Trophoblast cell (in vitro differentiated cells and primary cell): Measurements from ENCODE around the gene HEMK1.

Experiments used
- DNase-seq, 2 donors: peaks; one replicate each; pipeline ENCODE4 v3.0.0-alpha.2; 2016
- H2AFZ ChIP-seq: 2 replicates; pipeline ENCODE4 v1.6.1; 2013; ENCODE audit warnings: low read length, moderate library complexity, mild to moderate bottlenecking; ENCODE audit not compliant: insufficient read depth, poor library complexity
- H2AK5ac ChIP-seq: 2 replicates; pipeline ENCODE4 v1.6.1; 2013; ENCODE audit warnings: mild to moderate bottlenecking, low read length
- H2BK120ac ChIP-seq: 2 replicates; pipeline ENCODE4 v1.6.1; 2013; ENCODE audit warnings: low read length, mild to moderate bottlenecking, moderate library complexity; ENCODE audit not compliant: insufficient read depth, poor library complexity
- H2BK12ac ChIP-seq: 2 replicates; pipeline ENCODE4 v1.6.1; 2013; ENCODE audit warnings: mild to moderate bottlenecking, low read length, moderate library complexity
- H2BK5ac ChIP-seq: 2 replicates; pipeline ENCODE4 v1.6.1; 2013; ENCODE audit warnings: low read length, low read depth, moderate library complexity, mild to moderate bottlenecking; ENCODE audit not compliant: poor library complexity
- H3K14ac ChIP-seq: 2 replicates; pipeline ENCODE4 v1.6.1; 2013; ENCODE audit warnings: mild to moderate bottlenecking, low read length
- H3K18ac ChIP-seq: 2 replicates; pipeline ENCODE4 v1.6.1; 2013; ENCODE audit warnings: mild to moderate bottlenecking, low read length
- H3K23ac ChIP-seq: 2 replicates; pipeline ENCODE4 v1.6.1; 2013; ENCODE audit warnings: low read length
- H3K27ac ChIP-seq: 2 replicates; pipeline ENCODE4 v1.5.1; 2013; ENCODE audit warnings: low read depth, mild to moderate bottlenecking, inconsistent platforms, low read length, moderate library complexity
- H3K27me3 ChIP-seq: 2 replicates; pipeline ENCODE4 v1.6.1; 2013; ENCODE audit warnings: inconsistent platforms, mild to moderate bottlenecking, low read length, moderate library complexity; ENCODE audit not compliant: insufficient read depth
- H3K36me3 ChIP-seq, 2 experiments: 1 replicate in 1 of 2; 2 replicates in 1 of 2; pipeline ENCODE4 v1.6.1; 2013; ENCODE audit warnings: low read length in 2 of 2, mild to moderate bottlenecking in 2 of 2, moderate library complexity in 1 of 2; ENCODE audit not compliant: insufficient read depth in 2 of 2, control insufficient read depth in 1 of 2
- H3K4ac ChIP-seq: 2 replicates; pipeline ENCODE4 v1.6.1; 2013; ENCODE audit warnings: low read depth, mild to moderate bottlenecking, low read length, moderate library complexity
- H3K4me1 ChIP-seq, 2 experiments: 1 replicate in 1 of 2; 2 replicates in 1 of 2; pipeline ENCODE4 v1.6.1; 2013; ENCODE audit warnings: low read length in 2 of 2, mild to moderate bottlenecking in 2 of 2, moderate library complexity in 1 of 2; ENCODE audit not compliant: insufficient read depth in 2 of 2, control insufficient read depth in 1 of 2
- H3K4me2 ChIP-seq: 2 replicates; pipeline ENCODE4 v1.6.1; 2013; ENCODE audit warnings: inconsistent platforms, mild to moderate bottlenecking, low read length, moderate library complexity
- H3K4me3 ChIP-seq: 2 replicates; pipeline ENCODE4 v1.5.1; 2013; ENCODE audit warnings: mild to moderate bottlenecking, low read depth, low read length, inconsistent platforms
- H3K79me1 ChIP-seq: one replicate; pipeline ENCODE4 v1.6.1; 2013; ENCODE audit warnings: low read length
- H3K79me2 ChIP-seq: 2 replicates; pipeline ENCODE4 v1.6.1; 2013; ENCODE audit warnings: low read length, mild to moderate bottlenecking; ENCODE audit not compliant: control insufficient read depth, insufficient read depth, poor library complexity
- H3K9ac ChIP-seq: 2 replicates; pipeline ENCODE4 v1.6.1; 2013; ENCODE audit warnings: mild to moderate bottlenecking, low read length
- H3K9me3 ChIP-seq: 2 replicates; pipeline ENCODE4 v1.6.1; 2013; ENCODE audit warnings: low read depth, mild to moderate bottlenecking, control low read depth, inconsistent platforms, low read length; ENCODE audit not compliant: insufficient read depth
- H4K12ac ChIP-seq: 2 replicates; pipeline ENCODE4 v1.6.1; 2013; ENCODE audit warnings: low read depth, mild to moderate bottlenecking, low read length, moderate library complexity
- H4K8ac ChIP-seq: 2 replicates; pipeline ENCODE4 v1.6.1; 2013; ENCODE audit warnings: low read depth, mild to moderate bottlenecking, low read length, moderate library complexity
- H4K91ac ChIP-seq: one replicate; pipeline ENCODE4 v1.6.1; 2013; ENCODE audit warnings: low read depth, mild to moderate bottlenecking, low read length, moderate library complexity
- WGBS: extraction: QIAGEN DNeasy Blood & Tissue Kit; methylation state at CpG from one replicate; pipeline ENCODE4 v1.1.7; 2013; ENCODE audit warnings: missing lambda C conversion rate; ENCODE audit not compliant: insufficient read length, insufficient coverage; ENCODE audit errors: extremely low coverage; 5-methylcytosine and 5-hydroxymethylcytosine counted together

The HEMK1 gene

DNA sequence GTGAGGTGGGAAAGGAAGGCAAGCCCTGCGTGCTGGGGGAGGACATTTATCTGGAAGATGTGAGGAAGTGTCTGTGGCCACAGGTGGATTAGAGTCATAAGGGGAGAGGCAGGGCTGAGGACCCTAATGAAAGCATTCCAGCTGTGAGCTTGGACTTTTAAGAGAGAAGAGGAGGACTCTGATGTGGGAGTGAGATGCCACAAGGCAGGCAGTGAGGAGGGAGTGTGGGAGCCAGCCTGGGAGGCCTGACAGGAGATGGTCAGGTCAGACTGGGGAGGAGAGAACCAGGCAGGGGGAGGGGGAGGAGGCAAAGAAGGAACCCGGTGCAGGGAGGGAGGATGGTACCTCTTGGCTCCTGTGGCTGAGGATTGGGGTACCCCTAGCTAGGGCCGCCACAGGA is 68.6 kb downstream of the HEMK1 start:
- Histone ChIP-seq H2AFZ (no peak overlapping the region), H3K4me2 (no peak overlapping the region), H3K27me3 (no peaks in the 10 kb centered on the region), H3K27ac (no peak overlapping the region), H3K9me3 (no peaks in the 10 kb centered on the region), H3K4me1 (no peaks in the 10 kb centered on the region), H3K79me2 (no peaks in the 10 kb centered on the region), H4K8ac (no peak overlapping the region), H3K79me1 (no peaks in the 10 kb centered on the region), H4K91ac (no peak overlapping the region), H2AK5ac (no peak overlapping the region), H3K14ac (no peak overlapping the region), H3K4me3 (no peak overlapping the region), H2BK12ac (no peak overlapping the region), H3K23ac (no peak overlapping the region), H4K12ac (no peak overlapping the region), H3K36me3 (no peaks in the 10 kb centered on the region), H3K9ac (no peak overlapping the region), H3K4ac (no peak overlapping the region), H2BK5ac (no peak overlapping the region), H2BK120ac (no peak overlapping the region), H3K18ac (no peak overlapping the region)
- no CpG with 5 or more reads among the region's 3 CpGs for WGBS
- no peak for DNase-seq

DNA sequence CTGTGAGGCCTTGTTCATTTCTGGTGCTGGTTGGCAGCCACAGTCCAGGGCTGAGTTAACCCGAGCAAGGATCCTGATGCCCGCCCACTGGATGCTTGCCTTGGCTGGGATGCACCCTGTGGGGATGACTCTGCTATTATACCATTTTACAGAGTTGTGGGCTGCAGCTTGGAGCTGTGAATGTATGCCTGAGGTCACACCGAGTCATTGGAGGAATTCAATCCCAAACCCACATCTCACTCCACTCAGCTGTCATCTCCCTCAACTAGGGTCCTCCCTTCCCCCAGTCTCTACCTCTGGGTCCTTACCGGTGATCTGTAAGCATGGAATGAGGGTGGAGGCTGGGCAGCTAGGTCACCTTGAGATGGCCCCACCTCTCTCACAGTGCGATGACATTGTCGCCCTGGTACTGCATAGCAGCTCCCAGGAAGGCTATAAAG is 69.8 kb downstream of the HEMK1 start:
- Histone ChIP-seq H2BK12ac (no peak overlapping the region), H3K18ac (no peak overlapping the region), H3K9ac (no peak overlapping the region), H2AK5ac (no peak overlapping the region), H3K9me3 (no peaks in the 10 kb centered on the region), H3K79me2 (no peaks in the 10 kb centered on the region), H4K91ac (no peak overlapping the region), H2BK5ac (no peak overlapping the region), H3K4me1 (no peaks in the 10 kb centered on the region), H3K79me1 (no peaks in the 10 kb centered on the region), H4K12ac (no peak overlapping the region), H2BK120ac (no peak overlapping the region), H3K27me3 (no peaks in the 10 kb centered on the region), H3K14ac (no peak overlapping the region), H3K4ac (no peak overlapping the region), H4K8ac (no peak overlapping the region), H2AFZ (no peak overlapping the region), H3K23ac (no peak overlapping the region), H3K36me3 (no peaks in the 10 kb centered on the region), H3K4me3 (no peak overlapping the region), H3K27ac (no peak overlapping the region), H3K4me2 (no peak overlapping the region)
- no CpG with 5 or more reads among the region's 6 CpGs for WGBS
- DNase-seq: no peak

DNA sequence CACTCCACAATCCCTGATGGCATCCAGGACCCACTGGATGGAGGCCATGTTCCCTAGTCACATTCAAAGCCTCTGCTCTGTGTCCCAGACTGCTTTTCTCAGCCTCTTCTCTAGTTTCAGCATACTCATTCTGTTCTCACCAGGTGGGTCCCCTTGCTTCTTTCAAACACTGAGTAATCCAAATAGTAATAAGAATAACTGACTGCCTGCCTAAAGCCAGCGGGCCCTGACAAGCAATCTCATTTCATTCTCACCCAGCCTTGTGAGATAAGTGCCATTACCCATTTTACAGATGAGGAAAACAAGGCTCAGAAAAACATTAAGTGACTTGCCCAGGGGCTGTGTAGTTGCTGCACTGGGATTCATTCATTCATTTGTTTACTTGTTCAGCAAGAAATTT is 73.1 kb downstream of the HEMK1 start:
- H3K4me1 ChIP-seq: no peaks in the 10 kb centered on the region
- H3K36me3 ChIP-seq: peaks cover 0 to 2% of the 10 kb centered on the region in 2 experiments
- DNase-seq: no peak
- no peaks in the 10 kb centered on the region for H3K9me3 ChIP-seq
- no peak overlapping the region for H3K4me2 ChIP-seq
- no peaks in the 10 kb centered on the region for H3K79me1 ChIP-seq
- H4K8ac ChIP-seq: no peak overlapping the region
- H2AK5ac ChIP-seq: no peak overlapping the region
- H2BK5ac ChIP-seq: no peak overlapping the region
- H3K14ac ChIP-seq: no peak overlapping the region
- H4K12ac ChIP-seq: no peak overlapping the region
- H3K4me3 ChIP-seq: no peak overlapping the region
- H2BK12ac ChIP-seq: no peak overlapping the region
- no peak overlapping the region for H3K23ac ChIP-seq
- H3K27me3 ChIP-seq: no peaks in the 10 kb centered on the region
- no peaks in the 10 kb centered on the region for H3K79me2 ChIP-seq
- H2AFZ ChIP-seq: no peak overlapping the region
- no peak overlapping the region for H3K9ac ChIP-seq
- H4K91ac ChIP-seq: no peak overlapping the region
- WGBS: no CpG with 5 or more reads among the region's 1 CpG
- H3K18ac ChIP-seq: no peak overlapping the region
- H2BK120ac ChIP-seq: no peak overlapping the region
- H3K4ac ChIP-seq: no peak overlapping the region
- no peak overlapping the region for H3K27ac ChIP-seq

DNA sequence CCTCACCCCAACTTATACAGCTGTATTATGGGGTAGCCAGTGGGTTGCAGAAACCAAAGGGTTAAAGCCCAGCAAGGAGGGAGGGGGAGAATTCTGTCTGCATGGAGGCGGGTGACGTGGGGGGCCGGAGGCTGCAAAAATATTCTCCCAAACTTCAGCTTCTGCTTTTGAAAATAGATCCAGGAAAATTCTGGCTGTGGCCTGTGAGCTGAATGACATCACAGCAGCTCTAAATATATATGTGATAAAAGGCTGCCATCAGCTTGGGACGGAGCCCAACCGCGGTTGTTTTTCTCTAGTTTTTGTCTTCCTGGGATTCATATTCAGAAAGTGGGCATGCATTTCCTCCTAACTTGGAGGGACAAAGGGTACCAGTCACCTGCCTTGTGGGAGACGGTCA is 75.2 kb downstream of the HEMK1 start:
- no peaks in the 10 kb centered on the region for H3K79me2 ChIP-seq
- peaks cover 4% of the 10 kb centered on the region for H3K9me3 ChIP-seq
- no peak overlapping the region for H3K23ac ChIP-seq
- H3K27ac ChIP-seq: no peak overlapping the region
- DNase-seq: no peak
- WGBS: no CpG with 5 or more reads among the region's 7 CpGs
- H3K4ac ChIP-seq: no peak overlapping the region
- no peak overlapping the region for H2BK12ac ChIP-seq
- H2BK5ac ChIP-seq: no peak overlapping the region
- no peaks in the 10 kb centered on the region for H3K79me1 ChIP-seq
- H3K18ac ChIP-seq: no peak overlapping the region
- H2BK120ac ChIP-seq: no peak overlapping the region
- no peak overlapping the region for H3K9ac ChIP-seq
- peaks cover 0 to 2% of the 10 kb centered on the region in 2 experiments for H3K36me3 ChIP-seq
- no peaks in the 10 kb centered on the region for H3K4me1 ChIP-seq
- no peak overlapping the region for H2AFZ ChIP-seq
- no peak overlapping the region for H3K4me3 ChIP-seq
- no peak overlapping the region for H3K14ac ChIP-seq
- H4K8ac ChIP-seq: no peak overlapping the region
- H3K27me3 ChIP-seq: no peaks in the 10 kb centered on the region
- H4K91ac ChIP-seq: no peak overlapping the region
- no peak overlapping the region for H2AK5ac ChIP-seq
- no peak overlapping the region for H3K4me2 ChIP-seq
- H4K12ac ChIP-seq: no peak overlapping the region
